ENCODE measurements around the gene CMTM8.

DNA sequence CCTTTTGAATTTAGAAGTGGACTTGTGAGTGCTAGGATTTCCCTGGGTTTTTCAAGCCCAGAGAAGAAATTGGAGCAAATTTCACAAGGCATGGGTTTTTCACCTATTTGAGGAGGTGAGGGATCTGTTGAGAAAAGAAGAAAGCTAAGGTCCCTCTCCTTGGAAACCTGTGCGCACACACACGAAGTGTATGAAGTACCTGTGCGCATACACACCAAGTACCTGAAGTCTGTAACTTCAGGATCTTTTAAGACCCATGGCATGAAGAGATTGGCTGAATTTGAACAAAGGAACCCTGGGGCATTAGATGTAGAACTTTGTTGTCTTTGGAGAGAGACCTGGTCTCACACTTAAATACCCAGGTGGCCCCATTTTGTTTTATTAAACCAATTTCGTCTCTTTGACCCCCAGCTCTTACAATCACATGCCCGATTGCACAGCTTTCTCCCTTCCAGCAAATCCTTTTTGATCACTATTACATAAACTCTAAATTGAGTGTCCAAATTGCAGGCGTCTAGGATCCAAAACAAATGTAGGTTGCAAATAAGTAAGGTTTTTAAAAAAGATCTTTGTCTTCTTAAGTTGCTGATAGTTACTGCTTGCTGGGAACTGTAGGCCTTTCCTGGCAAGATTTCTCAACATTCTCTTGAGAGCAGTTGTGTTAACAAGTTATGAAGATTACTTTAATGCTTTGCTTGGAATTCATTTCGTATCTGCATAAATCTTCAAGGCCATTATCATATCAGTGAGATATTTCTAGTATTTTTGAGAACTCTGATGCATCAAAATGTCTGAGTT lies 64.3 kb downstream of the CMTM8 start:
- TF ChIP-seq, protein P1, sequence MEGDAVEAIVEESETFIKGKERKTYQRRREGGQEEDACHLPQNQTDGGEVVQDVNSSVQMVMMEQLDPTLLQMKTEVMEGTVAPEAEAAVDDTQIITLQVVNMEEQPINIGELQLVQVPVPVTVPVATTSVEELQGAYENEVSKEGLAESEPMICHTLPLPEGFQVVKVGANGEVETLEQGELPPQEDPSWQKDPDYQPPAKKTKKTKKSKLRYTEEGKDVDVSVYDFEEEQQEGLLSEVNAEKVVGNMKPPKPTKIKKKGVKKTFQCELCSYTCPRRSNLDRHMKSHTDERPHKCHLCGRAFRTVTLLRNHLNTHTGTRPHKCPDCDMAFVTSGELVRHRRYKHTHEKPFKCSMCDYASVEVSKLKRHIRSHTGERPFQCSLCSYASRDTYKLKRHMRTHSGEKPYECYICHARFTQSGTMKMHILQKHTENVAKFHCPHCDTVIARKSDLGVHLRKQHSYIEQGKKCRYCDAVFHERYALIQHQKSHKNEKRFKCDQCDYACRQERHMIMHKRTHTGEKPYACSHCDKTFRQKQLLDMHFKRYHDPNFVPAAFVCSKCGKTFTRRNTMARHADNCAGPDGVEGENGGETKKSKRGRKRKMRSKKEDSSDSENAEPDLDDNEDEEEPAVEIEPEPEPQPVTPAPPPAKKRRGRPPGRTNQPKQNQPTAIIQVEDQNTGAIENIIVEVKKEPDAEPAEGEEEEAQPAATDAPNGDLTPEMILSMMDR (IDR thresholded peaks at IDR 0.05) = no peak
- no peak for TF ChIP-seq POLR2AphosphoS5 (IDR thresholded peaks at IDR 0.05)
- no peak for TF ChIP-seq POLR2A (IDR thresholded peaks at IDR 0.05)
